ENCODE measurements around the gene KSR2.

- TF ChIP-seq CTCF (IDR thresholded peaks at IDR 0.05) (no peak), POLR2A (IDR thresholded peaks at IDR 0.05) (no peak)
Observed at GRCh38 chr12:117404203-117404853, 564.5 kb downstream of the KSR2 start.
